KOPT-K1 (cell line): ENCODE data around the gene USP1.

Source experiments
- H3K27ac ChIP-seq: fragments of 200-600 bp; sonication (generic); 2 replicates; pipeline ENCODE4 v1.5.1; 2016; ENCODE audit warnings: antibody characterized with exemption, mild to moderate bottlenecking, low read depth, low read length; ENCODE audit not compliant: poor library complexity, severe bottlenecking
- H3K36me3 ChIP-seq: fragments of 200-600 bp; sonication (generic); 2 replicates; pipeline ENCODE4 v1.5.1; 2017; ENCODE audit warnings: antibody characterized with exemption, mild to moderate bottlenecking, low read length, moderate library complexity; ENCODE audit not compliant: insufficient read depth
- H3K9me3 ChIP-seq: fragments of 200-600 bp; sonication (generic); 2 replicates; pipeline ENCODE4 v1.5.1; 2017; ENCODE audit warnings: antibody characterized with exemption, low read length, mild to moderate bottlenecking; ENCODE audit not compliant: insufficient read depth, poor library complexity, severe bottlenecking

USP1 gene, protein sequence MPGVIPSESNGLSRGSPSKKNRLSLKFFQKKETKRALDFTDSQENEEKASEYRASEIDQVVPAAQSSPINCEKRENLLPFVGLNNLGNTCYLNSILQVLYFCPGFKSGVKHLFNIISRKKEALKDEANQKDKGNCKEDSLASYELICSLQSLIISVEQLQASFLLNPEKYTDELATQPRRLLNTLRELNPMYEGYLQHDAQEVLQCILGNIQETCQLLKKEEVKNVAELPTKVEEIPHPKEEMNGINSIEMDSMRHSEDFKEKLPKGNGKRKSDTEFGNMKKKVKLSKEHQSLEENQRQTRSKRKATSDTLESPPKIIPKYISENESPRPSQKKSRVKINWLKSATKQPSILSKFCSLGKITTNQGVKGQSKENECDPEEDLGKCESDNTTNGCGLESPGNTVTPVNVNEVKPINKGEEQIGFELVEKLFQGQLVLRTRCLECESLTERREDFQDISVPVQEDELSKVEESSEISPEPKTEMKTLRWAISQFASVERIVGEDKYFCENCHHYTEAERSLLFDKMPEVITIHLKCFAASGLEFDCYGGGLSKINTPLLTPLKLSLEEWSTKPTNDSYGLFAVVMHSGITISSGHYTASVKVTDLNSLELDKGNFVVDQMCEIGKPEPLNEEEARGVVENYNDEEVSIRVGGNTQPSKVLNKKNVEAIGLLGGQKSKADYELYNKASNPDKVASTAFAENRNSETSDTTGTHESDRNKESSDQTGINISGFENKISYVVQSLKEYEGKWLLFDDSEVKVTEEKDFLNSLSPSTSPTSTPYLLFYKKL

DNA sequence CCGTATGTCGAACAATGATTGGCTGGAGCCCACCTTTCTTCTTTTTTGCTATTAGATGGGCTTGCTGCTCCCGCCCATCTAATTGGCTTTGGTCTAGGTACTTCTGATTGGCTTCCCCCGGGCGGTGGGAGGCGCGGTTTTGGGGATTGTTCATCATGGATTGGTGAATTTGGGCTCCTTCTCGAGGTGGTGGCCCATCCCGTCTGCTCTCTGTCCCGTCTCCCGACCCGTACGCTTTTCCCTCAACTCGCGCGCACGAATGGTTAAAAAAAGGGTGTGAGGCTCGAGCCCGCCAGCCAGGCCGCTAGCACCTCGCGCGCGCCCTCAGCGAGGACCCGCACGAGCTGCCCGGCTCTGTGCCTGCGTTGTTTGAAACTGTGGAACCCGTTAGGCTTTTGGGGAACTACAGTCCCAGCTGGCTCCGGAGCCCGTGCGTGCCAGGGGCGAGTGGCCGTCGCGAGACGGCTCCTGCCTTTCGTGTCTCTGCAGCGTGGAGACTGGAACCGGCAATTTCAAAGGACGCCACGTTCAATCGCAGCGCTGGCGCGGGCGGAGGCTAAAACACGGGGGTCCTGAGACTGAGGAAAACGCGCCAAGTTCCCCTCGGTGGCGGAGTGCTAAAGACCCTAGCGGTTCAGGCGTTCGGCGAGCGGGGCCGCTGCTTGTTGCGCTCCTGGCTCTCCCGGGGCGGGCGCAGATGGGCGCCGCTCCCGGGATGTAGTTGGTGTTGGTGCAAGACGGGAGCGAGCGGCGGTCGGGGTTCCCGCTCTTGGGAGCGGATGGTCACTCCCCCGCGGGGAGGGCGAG, at the start of gene USP1:
TSS of gene USP1 (plus strand) at position 584 of the 807 bp plus-strand sequence. CDS start 2,819 bp downstream, outside the sequence.
- peak within 1 kb of the TSS; percentile 97 for H3K27ac ChIP-seq
- peaks cover 20% of the 10 kb centered on the region for H3K36me3 ChIP-seq
- H3K9me3 ChIP-seq: no peaks in the 10 kb centered on the region

DNA sequence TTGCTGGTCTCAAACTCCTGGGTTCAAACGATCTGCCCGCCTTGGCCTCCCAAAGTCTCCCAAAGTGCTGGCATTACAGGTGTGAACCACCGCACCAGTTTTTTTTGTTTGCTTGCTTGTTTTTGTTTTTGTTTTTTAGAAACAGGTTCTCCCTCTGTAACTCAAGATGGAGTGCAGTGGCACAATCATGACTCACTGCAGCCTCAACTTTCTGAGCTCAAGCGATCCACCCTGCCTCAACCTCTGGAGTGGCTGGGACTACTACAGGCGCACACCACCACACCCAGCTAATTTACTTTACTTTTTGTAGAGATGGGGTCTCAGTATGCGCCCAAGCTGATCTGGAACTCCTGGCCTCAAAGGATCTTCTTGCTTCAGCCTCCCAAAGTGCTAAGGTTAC, 47.3 kb upstream of the USP1 start:
- H3K36me3 ChIP-seq: no peaks in the 10 kb centered on the region
- no peaks in the 10 kb centered on the region for H3K9me3 ChIP-seq
- no peak overlapping the region for H3K27ac ChIP-seq

DNA sequence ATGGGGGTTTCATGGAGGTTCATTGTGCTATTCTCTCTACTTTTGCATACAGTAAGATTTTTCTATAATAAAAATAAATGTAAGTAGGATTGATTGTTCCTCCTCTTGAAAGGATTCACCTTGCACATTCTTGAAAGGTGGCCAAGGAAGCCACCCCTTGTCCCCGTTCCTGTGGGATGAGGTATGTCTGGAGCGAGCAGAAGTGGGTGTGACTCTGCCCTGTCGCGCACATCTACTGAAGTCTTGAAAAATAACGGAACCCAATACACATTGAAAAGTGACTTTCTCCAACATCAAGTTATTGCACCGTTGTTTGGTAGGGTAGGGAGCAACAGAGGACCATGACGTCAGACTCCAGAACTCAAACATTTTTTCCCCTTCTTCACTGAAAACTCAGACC, 46.8 kb upstream of the USP1 start:
- no peak overlapping the region for H3K27ac ChIP-seq

DNA sequence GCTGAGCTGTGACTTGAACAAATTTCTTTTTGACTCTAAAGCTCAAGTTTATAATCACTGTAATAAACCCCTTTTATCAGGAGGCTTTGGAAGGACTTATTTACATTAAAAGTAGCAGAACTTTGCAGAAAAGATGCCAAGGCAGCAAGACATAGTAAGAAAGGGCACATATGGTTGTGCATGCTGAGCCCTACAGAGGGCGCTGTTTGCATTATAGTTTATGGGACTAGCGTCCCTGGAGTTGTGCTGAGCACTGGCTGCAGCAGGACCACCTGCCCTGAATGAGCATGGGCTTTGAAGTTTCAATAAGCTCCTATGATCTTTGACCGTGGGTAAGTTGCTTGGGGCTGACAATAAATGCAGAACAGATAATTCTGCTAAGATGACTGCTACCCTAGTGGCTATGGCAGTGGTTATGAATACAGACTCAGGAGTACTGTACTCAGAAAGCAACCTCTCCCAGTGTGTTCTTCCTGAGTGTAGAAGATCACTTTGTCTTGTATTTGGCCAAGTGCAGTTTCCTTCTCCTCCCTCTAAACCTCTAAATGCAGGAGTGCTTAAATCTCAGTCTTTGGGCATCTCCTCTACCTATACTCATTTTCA, 45.4 kb upstream of the USP1 start:
- no peaks in the 10 kb centered on the region for H3K9me3 ChIP-seq

More for the DNA sequence above, 46.8 kb upstream of the USP1 start:
- Histone ChIP-seq H3K36me3 (no peaks in the 10 kb centered on the region), H3K9me3 (no peaks in the 10 kb centered on the region)

DNA sequence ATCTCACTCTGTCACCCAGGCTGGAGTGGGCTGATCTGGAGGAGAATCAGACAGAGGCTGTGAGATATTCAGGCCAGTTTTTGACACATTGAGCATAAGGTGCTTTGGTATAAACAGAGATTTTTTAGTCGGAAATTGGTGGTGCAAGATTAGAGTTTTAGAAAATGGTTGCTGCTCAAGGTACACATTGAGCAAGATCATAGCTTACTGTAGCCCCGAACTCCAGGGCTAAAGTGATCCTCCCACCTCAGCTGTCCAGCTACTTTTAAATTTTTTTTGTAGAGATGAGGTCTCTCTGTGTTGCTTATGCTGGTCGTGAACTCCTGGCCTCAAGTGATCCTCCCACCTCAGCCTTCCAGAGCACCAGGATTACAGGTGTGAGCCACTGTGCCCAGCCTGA, 43.9 kb upstream of the USP1 start:
- Histone ChIP-seq H3K27ac (no peak overlapping the region), H3K9me3 (no peaks in the 10 kb centered on the region), H3K36me3 (no peaks in the 10 kb centered on the region)

More for the DNA sequence above, 45.4 kb upstream of the USP1 start:
- no peak overlapping the region for H3K27ac ChIP-seq
- H3K36me3 ChIP-seq: no peaks in the 10 kb centered on the region

DNA sequence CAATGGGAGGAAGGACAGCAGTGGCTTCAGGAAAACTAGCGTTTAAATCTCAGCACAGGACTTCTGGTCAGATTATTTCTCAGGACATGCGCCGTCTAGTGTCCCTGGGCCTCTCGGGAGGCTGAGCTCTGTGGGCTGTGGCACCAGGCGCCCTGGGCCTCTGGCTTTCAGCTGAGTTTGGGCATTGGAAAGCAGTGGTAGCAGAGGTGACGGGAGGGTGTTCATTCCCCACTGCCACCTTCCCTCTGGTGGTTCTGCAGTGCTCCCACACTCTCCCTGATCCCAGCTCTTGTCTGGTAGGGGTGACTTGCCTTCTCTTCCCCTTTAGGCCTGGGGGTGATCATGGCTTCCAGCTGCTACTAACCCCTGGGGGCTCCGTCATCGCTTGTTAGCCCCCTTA, 42.2 kb upstream of the USP1 start:
- no peaks in the 10 kb centered on the region for H3K9me3 ChIP-seq
- H3K27ac ChIP-seq: no peak overlapping the region
- H3K36me3 ChIP-seq: no peaks in the 10 kb centered on the region

DNA sequence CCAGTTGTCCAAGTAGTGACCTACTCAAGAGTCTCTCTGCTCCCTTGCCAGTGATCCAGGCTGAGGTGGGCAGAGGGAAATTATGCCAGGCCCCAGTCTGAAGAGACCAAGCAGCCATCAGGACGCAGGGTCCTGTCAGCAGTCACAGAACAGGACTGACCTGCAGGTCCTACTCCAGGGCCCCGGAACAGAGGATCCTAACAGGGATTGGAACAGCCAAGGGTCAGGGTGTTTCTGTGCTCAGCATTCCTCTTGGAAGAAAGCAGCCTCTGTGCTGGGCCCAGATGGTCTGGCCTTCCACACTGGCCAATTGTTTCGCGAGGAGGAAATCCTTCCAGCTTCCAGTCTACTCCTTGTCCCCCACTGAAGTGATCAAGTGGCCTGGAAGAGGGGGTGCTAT, 41.6 kb upstream of the USP1 start:
- Histone ChIP-seq H3K9me3 (no peaks in the 10 kb centered on the region), H3K27ac (no peak overlapping the region), H3K36me3 (no peaks in the 10 kb centered on the region)

DNA sequence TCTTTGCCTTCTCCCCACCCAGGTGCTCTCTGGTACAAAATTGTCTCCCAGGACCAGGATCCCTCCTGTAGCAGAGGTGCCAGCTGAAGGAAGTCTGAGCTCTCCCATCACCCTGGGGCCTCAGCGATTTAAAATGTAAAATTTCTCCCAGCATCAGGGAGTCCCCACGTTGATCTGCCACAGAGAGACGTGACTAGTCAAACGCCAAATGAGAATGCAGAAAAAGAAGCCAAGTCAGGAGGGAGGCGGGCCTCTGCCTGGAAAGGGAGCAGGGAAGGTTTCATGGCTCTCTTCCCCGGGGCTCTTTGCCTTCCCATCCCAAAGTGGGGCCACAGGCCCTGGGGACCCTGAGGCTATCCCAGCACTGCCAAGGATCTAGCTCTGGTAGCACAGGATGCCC, 40.0 kb upstream of the USP1 start:
- no peaks in the 10 kb centered on the region for H3K9me3 ChIP-seq
- H3K27ac ChIP-seq: no peak overlapping the region
- H3K36me3 ChIP-seq: no peaks in the 10 kb centered on the region

DNA sequence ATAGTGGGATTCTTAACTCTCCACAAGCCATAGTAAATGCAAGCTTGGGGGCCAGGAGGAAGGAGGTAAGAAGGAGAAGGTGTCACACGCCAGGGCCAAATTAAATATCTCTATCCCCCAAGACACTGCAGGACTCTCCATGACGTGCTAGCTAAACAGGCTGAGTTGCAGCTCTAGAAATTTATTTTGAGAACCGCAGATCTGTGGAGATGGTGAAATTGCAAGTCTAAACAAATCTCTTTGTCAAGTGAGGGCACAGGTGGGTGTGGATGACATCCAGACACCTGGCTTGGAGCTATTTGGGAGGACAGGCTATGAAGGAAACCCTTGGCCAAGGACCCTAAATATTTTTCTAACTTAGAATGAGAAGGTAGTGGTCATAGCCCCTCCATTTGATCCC, 39.5 kb upstream of the USP1 start:
- H3K36me3 ChIP-seq: no peaks in the 10 kb centered on the region
- H3K27ac ChIP-seq: no peak overlapping the region
- H3K9me3 ChIP-seq: no peaks in the 10 kb centered on the region

DNA sequence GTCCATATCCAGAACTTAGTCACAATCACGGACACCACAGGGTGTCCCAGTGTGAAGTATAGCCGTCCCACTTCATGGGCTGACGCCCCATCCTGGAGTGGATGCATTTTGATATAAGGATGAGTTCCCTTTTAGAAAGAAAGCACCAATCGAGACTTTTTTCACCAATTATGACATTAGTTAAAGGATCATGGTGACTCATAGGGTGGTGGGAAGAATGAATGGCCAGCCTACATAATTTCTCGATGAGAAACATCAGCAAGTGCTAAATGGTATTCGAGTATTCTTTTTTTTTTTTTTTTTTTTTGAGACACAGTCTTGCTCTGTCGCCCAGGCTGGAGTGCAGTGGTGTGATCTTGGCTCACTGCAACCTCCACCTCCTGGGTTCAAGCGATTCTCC, 38.5 kb upstream of the USP1 start:
- no peaks in the 10 kb centered on the region for H3K36me3 ChIP-seq
- H3K27ac ChIP-seq: no peak overlapping the region
- H3K9me3 ChIP-seq: no peaks in the 10 kb centered on the region

DNA sequence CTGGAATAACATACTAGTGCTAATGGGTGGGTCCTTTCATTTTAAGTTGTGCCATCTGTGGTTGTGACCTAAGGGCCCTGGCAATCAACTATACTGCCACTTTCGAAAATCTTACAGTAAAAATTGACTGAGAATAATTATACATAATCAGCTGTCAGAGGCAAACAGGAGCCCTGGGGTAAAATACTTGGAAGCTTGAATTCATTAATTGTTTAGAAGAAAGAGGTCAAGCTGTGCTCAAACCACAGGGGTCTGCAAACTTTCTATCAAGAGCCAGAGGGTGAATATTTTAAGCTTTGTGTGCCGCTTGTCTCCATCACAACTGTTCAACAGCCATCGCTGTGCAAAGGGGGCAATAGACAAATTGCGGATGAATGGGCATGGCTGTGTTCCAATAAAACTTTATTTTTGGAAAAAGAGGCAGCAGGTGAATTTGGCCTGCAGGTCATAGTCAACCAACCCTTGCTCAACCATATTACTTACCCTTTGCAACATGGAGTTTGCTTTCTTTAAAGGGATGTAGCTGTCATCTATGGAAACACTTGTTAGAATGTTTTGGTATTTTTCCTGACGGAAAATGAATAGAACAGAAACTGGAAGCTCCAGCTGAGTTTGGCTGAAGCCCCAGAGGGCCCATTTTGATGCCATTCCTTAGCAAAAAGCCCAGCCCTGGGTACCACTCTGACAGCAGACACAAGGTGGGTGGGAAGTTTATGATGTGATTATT, 35.7 kb upstream of the USP1 start:
- H3K36me3 ChIP-seq: no peaks in the 10 kb centered on the region
- H3K9me3 ChIP-seq: no peaks in the 10 kb centered on the region
- H3K27ac ChIP-seq: no peak overlapping the region

DNA sequence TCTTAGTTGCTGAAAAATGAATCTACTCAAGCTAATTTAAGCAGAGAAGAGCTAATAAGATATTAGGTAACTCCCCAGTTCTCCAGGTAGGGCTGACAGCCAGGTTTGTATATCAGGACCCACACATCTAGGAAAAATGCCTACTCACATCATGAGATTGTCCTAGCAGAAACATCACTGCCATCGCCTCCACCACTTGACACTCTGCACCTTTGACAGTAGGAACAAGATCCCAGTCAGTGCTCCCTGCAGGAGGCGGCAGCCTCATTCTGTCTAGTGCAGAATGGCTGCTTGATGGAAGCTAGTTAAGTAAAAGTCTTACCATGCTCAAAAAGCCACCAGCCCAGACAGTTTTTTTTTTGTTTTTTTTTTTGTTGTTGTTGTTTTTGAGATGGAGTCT, 31.6 kb upstream of the USP1 start:
- H3K36me3 ChIP-seq: no peaks in the 10 kb centered on the region
- no peaks in the 10 kb centered on the region for H3K9me3 ChIP-seq
- H3K27ac ChIP-seq: no peak overlapping the region

DNA sequence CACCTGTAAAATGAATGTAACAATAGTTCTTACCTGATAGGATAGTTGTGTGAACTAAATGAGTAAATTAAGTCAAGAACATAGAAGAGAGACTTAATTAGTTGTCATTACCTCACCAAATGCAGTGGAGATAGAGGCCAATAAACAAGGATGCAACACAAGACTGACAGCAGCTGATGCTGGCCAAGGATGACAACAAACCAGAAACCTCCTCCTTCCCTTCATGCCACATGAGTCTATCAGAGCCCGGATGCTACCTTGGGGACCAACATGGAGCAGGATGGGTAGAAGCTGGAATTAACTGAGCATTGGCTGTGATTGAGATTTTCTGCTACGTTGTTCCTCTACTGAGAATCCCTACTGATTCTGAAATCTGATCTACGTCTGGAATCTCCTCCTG, 30.3 kb upstream of the USP1 start:
- no peaks in the 10 kb centered on the region for H3K9me3 ChIP-seq
- H3K36me3 ChIP-seq: no peaks in the 10 kb centered on the region
- no peak overlapping the region for H3K27ac ChIP-seq

DNA sequence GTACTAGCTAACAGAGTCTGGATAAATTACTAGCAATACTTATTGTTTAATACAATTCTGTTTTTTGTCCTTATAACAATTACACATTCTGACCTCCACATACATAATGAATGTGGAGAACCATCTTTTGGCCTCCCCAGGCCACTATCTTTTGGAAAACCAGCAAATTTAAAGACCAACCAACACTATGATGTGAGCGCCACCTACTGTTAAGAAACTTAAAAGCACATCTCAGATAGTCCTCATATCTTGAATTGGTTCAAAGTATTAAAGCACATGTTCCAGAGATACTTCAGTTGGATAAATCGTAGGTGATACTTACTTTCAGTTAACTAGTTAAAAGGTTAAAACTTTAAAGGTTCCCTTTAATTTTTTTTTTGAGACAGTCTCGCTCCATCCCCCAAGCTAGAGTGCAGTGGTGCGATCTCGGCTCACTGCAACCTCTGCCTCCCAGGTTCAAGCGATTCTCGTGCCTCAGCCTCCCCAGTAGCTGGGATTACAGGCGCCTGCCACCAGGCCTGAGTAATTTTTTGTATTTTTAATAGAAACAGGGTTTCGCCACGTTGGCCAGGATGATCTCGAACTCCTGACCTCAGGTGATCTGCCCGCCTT, 29.3 kb upstream of the USP1 start:
- H3K9me3 ChIP-seq: no peaks in the 10 kb centered on the region
- no peaks in the 10 kb centered on the region for H3K36me3 ChIP-seq
- no peak overlapping the region for H3K27ac ChIP-seq
